HG02870 (cell line): ENCODE measurements around the gene NCEH1.
"Not testable (repeated sequence)": the region's sequence is repeated elsewhere in the genome, so short reads cannot be mapped to it uniquely, and the experiment has no call there.

ENCODE experiments used
- ATAC-seq: cut with Tn5 transposase; IDR thresholded peaks from one replicate; pipeline ENCODE4 v1.9.1; 2021; ENCODE audit warnings: mild to moderate bottlenecking, moderate library complexity; ENCODE audit not compliant: unreplicated experiment

The NCEH1 gene, protein sequence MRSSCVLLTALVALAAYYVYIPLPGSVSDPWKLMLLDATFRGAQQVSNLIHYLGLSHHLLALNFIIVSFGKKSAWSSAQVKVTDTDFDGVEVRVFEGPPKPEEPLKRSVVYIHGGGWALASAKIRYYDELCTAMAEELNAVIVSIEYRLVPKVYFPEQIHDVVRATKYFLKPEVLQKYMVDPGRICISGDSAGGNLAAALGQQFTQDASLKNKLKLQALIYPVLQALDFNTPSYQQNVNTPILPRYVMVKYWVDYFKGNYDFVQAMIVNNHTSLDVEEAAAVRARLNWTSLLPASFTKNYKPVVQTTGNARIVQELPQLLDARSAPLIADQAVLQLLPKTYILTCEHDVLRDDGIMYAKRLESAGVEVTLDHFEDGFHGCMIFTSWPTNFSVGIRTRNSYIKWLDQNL

GRCh38 chr3:172710664-172711453 lies at the start of gene NCEH1:
NCEH1 (minus strand) TSS chr3:172711067; CDS start chr3:172710984, 83 bp downstream.
- peak; percentile 100 for ATAC-seq

GRCh38 chr3:172760416-172760815 lies 49.5 kb upstream of the NCEH1 start:
- ATAC-seq: not testable (repeated sequence)

DNA sequence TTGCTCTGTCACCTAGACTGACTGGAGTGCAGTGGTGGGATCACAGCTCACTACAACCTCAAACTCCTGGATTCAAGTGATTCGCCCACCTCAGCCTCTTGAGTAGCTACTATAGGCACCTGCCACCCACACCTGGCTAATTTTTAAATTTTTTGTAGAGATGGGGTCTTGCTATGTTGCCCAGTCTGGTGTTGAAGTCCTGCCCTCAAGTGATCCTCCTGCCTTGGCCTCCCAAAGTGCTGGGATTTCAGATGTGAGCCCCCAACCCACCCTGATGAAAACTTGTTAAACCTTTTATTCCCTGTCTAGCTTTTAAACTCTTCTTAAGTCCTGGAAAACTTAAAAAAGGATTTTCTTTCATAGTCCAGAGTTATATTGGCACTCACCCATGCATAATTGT lies 42.3 kb upstream of the NCEH1 start:
- ATAC-seq: no peak

- no peak for ATAC-seq
These were observed 41.8 kb upstream of the NCEH1 start for GRCh38 chr3:172752651-172753050.

DNA sequence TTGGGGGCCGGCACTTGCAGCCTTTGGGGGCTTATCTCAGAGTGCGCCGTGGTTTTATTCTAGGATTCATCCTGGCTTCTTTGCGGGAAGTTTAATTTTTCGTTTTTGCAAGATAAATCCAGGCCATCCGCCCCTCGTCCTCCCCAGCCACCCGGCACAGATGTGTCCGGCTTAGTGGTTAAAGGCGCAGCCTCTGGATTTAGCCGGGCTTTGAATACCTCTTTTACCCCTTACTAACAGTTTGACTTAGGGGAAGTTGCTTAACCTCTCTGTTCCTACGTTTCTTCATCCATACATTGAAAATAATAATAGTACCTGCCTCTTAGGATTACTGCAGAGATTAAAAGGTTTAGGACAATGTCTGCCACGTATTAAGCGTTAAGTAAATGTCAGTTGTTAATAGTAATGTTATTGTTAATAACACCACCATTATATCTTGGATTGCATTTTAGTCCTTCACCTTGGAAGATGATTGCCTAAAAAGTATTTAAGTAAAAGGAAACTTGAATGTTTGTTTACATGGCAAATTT lies 40.4 kb upstream of the NCEH1 start:
- ATAC-seq: peak; percentile 12

DNA sequence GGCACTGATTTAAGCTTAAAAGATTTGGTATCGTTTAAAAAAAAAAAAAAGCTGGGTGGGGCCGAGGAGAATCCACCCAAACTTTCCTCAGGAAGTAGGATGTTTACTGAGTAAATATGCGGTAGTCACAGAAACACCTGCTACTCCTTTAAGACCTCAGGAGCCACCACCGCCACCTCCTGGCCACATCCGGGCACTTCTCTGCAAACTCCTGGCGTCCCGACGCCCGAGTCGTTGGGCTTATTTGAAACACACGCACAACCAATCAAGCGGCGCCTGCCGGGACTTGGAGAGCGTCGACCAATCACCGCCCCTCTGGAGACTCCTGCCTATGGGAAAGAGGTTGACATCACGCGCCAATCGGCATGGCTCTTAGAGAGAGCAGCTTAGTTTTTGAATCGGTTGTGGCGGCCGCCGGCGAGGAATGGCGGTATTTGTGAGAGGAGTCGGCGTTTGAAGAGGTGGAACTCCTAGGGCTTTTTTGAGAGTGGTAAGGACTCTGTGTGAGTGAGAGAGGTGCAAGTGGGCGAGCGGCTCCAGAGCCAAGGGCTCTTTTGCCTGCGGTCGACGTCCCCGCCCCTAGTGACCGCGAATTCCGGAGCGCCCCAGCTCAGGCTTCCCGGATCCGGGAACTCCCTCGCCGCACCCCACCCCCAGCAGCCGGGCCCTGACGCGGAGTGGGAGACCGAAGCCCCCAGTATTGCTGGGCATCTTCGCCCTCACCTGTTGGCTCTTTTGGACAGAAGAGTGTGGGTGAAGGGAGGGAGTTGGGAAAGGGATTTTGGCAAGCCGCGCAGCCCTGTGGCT lies 39.7 kb upstream of the NCEH1 start, which contains the start of gene ECT2:
Gene ECT2 (plus strand): TSS at position 359 of the 807 bp plus-strand sequence. CDS start 3,805 bp downstream, outside the sequence.
- ATAC-seq: peak; percentile 97

- no peak for ATAC-seq
These were observed 39.2 kb upstream of the NCEH1 start for GRCh38 chr3:172750069-172750367.

GRCh38 chr3:172749230-172749965 lies 38.5 kb upstream of the NCEH1 start:
- no peak for ATAC-seq

- no peak for ATAC-seq
These were observed 35.6 kb upstream of the NCEH1 start for GRCh38 chr3:172746475-172746874.

DNA sequence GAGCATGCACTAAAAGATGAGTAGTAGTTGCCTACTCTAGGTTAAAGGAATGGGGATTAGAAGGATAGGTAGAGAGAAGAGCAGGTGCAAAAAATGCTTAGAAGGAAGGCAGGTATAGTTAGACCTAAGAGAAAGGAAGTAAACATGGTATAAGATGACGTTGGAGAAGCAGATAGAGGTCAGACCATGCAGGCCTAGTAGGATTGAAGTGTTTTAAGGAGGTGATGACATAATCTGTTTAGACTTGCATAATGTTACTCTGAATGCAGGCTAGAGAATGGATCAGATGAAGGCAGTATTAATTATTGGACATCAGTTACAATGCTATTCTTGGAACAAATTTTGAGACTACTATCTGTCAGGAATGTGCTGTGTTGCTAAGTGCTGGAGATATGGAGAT lies 28.6 kb upstream of the NCEH1 start:
- ATAC-seq: no peak

DNA sequence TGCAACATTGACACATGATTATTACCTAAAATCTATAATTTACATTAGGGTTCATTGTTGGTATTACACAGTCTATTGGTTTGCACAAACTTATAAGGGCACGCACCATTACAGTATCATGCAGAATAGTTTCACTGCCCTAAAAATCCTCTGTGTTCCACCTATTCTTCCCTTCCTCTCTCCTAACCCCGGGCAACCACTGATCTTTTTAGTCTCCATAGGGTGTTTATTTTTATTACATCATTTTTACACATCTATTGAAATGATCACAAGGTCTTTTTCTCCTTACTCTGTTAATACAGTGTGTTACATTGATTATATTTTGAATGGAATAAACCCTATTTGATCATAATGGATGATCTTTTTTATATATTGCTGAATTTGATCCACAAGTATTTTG lies 24.1 kb upstream of the NCEH1 start:
- no peak for ATAC-seq

DNA sequence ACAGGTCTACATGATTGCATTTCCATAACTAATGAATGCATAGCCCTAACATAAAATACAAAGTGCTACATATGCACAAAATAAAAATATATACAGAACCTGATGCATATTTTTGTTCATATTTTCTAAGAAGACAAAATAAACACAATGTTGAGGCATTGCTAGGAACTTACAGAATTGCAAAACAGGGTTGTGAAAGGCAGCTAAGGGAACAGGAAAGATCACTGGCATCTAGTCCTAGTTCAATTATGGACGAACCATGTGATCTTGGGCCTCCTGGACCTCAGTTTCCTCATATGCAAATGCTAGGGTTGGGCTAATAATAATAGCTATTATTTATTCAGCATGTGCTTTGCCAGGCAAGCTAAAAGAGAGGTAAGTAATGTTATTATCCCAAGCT lies 15.5 kb upstream of the NCEH1 start:
- ATAC-seq: no peak

DNA sequence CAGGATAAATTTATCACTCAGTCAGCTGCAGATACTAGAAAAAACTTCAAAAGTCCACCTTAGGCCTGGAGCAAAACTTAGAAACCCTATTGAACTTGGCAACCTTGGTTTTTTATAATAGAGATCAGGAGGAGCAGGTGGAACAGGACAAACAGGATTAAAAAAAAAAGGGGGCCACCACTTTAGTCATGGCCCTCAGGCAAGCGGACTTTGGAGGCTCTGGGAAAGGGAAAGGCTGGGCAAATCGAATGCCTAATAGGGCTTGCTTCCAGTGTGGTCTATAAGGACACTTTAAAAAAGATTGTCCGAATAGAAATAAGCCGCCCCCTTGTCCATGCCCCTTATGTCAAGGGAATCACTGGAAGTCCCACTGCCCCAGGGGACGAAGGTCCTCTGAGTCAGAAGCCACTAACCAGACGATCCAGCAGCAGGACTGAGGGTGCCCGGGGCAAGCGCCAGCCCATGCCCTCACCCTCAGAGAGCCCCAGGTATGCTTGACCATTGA lies 11.7 kb upstream of the NCEH1 start:
- not testable (repeated sequence) for ATAC-seq

- ATAC-seq: no peak
These were observed 6.7 kb upstream of the NCEH1 start for GRCh38 chr3:172717493-172718088.

DNA sequence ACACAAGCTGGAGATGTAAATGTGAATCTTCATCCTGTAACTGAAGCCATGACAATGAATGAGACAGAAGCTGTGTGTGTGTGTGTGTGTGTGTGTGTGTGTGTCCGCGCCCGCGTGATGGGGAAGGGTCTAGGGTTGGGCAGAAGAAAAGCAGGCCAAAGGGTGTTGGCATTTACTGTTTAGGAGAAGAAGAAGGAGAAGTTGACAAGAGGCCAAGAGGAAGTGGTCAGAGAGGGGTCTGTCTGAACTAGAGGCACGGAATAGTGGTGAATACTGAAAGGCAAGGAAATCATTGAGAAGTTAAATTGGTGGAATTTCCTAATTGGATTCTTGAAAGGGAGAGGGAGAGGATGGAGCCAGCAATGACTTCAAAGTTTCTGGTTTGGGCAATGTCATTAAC lies 5.6 kb upstream of the NCEH1 start:
- ATAC-seq: no peak

GRCh38 chr3:172713316-172713715 lies 2.4 kb upstream of the NCEH1 start:
- no peak for ATAC-seq

DNA sequence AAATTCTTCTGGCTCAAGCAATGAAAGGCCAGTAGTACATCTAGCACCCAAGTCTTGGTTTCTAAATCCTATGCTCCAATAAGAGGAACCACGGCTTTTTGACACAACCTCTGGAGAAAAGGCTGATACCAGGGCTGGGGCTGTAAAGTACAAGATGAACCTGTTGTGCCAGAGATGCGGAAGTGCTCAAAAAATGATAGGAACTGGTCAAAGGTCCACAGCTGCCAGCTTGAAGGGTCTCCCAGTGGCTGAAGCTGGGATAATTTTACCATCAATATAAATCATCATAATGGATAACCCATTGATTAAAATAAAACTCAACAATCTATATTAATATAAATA lies 558 bp upstream of the NCEH1 start:
- ATAC-seq: no peak

DNA sequence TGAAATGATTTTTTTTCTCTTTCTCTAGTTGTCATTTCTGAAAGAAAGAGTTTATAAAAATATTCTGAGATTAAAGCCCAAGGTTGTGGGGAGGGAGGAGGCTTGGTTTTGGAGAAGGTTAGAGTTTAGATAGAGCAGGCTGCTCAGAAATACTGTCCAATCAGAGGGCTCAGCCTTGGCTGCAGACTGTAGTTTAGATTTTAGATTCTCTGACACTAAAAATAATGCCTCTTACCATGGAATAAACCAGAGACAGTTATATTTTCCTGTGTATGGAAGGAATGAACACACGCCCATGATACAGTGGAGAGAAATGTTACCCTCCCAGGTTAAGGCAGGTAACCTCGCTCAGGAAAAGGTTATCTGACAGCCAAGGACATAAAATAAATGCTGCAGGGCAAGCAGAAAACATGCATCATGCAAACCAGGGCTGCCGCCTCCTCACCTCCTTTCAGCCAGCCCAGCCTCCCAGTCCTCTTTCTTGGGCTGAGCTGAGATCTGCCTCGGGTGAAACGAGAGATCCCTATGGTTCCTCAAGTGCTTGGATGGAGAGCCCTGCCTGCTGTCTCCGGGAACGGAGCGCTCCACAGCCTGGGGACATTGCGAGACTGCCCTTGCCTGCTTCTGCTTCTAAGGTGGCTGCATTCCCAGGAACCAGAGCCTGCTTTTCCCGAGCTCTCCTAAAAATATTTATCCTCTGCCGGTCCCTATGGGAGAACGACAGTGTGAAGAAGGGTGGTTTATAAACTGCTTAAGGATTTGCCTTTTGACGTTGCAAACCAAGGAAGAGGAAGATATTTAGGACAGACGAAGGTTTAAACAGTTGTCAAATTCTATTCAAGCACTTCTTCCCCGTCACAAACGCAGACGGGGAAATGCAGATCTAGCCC lies 848 bp downstream of the NCEH1 start:
- ATAC-seq: no peak
